ENCODE data around the gene CRYBG3.
"Not testable (repeated sequence)": the region's sequence is repeated elsewhere in the genome, so short reads cannot be mapped to it uniquely, and the experiment has no call there.

DNA sequence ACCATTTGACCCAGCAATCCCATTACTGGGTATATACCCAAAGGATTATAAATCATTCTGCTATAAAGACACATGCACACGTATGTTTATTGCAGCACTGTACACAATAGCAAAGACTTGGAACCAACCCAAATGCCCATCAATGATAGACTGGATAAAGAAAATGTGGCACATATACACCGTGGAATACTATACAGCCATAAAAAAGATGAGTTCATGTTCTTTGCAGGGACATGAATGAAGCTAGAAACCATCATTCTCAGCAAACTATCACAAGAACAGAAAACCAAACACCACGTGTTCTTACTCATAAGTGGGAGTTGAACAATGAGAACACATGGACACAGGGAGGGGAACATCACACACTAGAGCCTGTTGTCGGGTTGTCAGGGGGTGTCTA lies 11.4 kb downstream of the CRYBG3 start:
- not testable (repeated sequence) for TF ChIP-seq GABPA (IDR thresholded peaks at IDR 0.05 in 1 of 2, conservative IDR thresholded peaks at IDR 0.05 in 1 of 2); TAF1 (conservative IDR thresholded peaks at IDR 0.05); MAX (IDR thresholded peaks at IDR 0.05); EGR1 (IDR thresholded peaks at IDR 0.05; ENCODE audit: low read depth in 2 of 2); RAD21 (IDR thresholded peaks at IDR 0.05); RXRA (IDR thresholded peaks at IDR 0.05)
- TF ChIP-seq, protein P1, sequence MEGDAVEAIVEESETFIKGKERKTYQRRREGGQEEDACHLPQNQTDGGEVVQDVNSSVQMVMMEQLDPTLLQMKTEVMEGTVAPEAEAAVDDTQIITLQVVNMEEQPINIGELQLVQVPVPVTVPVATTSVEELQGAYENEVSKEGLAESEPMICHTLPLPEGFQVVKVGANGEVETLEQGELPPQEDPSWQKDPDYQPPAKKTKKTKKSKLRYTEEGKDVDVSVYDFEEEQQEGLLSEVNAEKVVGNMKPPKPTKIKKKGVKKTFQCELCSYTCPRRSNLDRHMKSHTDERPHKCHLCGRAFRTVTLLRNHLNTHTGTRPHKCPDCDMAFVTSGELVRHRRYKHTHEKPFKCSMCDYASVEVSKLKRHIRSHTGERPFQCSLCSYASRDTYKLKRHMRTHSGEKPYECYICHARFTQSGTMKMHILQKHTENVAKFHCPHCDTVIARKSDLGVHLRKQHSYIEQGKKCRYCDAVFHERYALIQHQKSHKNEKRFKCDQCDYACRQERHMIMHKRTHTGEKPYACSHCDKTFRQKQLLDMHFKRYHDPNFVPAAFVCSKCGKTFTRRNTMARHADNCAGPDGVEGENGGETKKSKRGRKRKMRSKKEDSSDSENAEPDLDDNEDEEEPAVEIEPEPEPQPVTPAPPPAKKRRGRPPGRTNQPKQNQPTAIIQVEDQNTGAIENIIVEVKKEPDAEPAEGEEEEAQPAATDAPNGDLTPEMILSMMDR (IDR thresholded peaks at IDR 0.05; ENCODE audit: low read depth, low read length, missing input control): not testable (repeated sequence)
- TF ChIP-seq, protein P2, sequence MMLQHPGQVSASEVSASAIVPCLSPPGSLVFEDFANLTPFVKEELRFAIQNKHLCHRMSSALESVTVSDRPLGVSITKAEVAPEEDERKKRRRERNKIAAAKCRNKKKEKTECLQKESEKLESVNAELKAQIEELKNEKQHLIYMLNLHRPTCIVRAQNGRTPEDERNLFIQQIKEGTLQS (IDR thresholded peaks at IDR 0.05): not testable (repeated sequence)
